ENCODE data around the gene EML1.

- no peak for TF ChIP-seq POLR2AphosphoS5 (IDR thresholded peaks at IDR 0.05; ENCODE audit: borderline replicate concordance, low read depth, low read length)
- no peak for TF ChIP-seq EZH2 (IDR thresholded peaks at IDR 0.05)
- no peak for TF ChIP-seq FOXP2 (optimal IDR thresholded peaks at IDR 0.05; ENCODE audit: control extremely low read depth, extremely low read length, insufficient read depth)
These were observed 165.2 kb downstream of the EML1 start for GRCh38 chr14:99958380-99958779.

Data from SK-N-MC (cell line).